H1 (cell line): ENCODE measurements around the gene UBE3A. TPM values are rescaled to one million over a fixed set of nuclear protein-coding genes. Genes with fewer than 3 reads are reported as not detected.

Experiments used
- CEBPB ChIP-seq: IDR thresholded peaks from 2 replicates; pipeline ENCODE4 v1.6.1; 2012; ENCODE audit warnings: low read depth, low read length
- CREB1 ChIP-seq: IDR thresholded peaks from 2 replicates; pipeline ENCODE4 v1.6.1; 2012; ENCODE audit warnings: inconsistent platforms
- KDM1A ChIP-seq: fragments of 200-600, 300-600 bp; sonication (generic); IDR thresholded peaks from 2 replicates; pipeline ENCODE4 v1.7.1; 2016; ENCODE audit warnings: mild to moderate bottlenecking, low read length, borderline replicate concordance
- NRF1 ChIP-seq: IDR thresholded peaks from 2 replicates; pipeline ENCODE4 v1.6.1; 2011; ENCODE audit warnings: mild to moderate bottlenecking, low read depth, low read length, improper control_type of control experiment
- POLR2AphosphoS5 ChIP-seq: IDR thresholded peaks from 2 replicates; pipeline ENCODE4 v1.6.1; 2011; ENCODE audit warnings: low read depth, low read length
- RFX5 ChIP-seq: IDR thresholded peaks from 2 replicates; pipeline ENCODE4 v1.6.1; 2011; ENCODE audit warnings: low read depth, low read length, improper control_type of control experiment, borderline replicate concordance
- SAP30 ChIP-seq: fragments of 300-600 bp; sonication (generic); IDR thresholded peaks from 2 replicates; pipeline ENCODE4 v1.7.1; 2012; ENCODE audit warnings: low read length, moderate library complexity, mild to moderate bottlenecking, inconsistent platforms; ENCODE audit not compliant: insufficient read depth, insufficient replicate concordance
- SIX5 ChIP-seq: IDR thresholded peaks from 2 replicates; pipeline ENCODE4 v1.6.1; 2011; ENCODE audit warnings: mild to moderate bottlenecking, low read depth, low read length
- SP1 ChIP-seq: IDR thresholded peaks from 2 replicates; pipeline ENCODE4 v1.6.1; 2011; ENCODE audit warnings: low read depth, low read length
- SP2 ChIP-seq: IDR thresholded peaks from 2 replicates; pipeline ENCODE4 v1.6.1; 2012; ENCODE audit warnings: mild to moderate bottlenecking, low read length, inconsistent platforms
- SUZ12 ChIP-seq: fragments of 200-600 bp; sonication (generic); IDR thresholded peaks from 2 replicates; pipeline ENCODE4 v1.6.1; 2012; ENCODE audit warnings: mild to moderate bottlenecking, inconsistent platforms, low read length, moderate library complexity, mixed read lengths
- TAF7 ChIP-seq: optimal IDR thresholded peaks from 2 replicates; pipeline ENCODE3; 2011; ENCODE audit warnings: low read depth, mild to moderate bottlenecking, inconsistent platforms, low read length, moderate library complexity, borderline replicate concordance
- TEAD4 ChIP-seq: IDR thresholded peaks from 2 replicates; pipeline ENCODE4 v1.6.1; 2012; ENCODE audit warnings: low read depth, low read length, inconsistent platforms, mixed read lengths
- polyA plus RNA-seq, 7 experiments: library from polyadenylated mRNA; depleted of rRNA in 3 of 7; stranded (reverse) in 5 of 7; unstranded in 2 of 7; fragments of >200 nt in 5 of 7; fragments of 200-250 nt in 2 of 7; gene quantifications; 1 replicate in 5 of 7; 2 replicates in 1 of 7; 4 replicates in 1 of 7; pipeline versions ENCODE4 v1.2.1 to v1.2.3, GENCODE V29; 2011 to 2013; ENCODE audit warnings: missing spikeins in 2 of 7, mixed read lengths in 2 of 7
- total RNA-seq: library from RNA; stranded (reverse); fragmentation: NEBNext Ultra II Directional; extraction: Animal tissue kit (Norgen Biotek cat#: 25700); gene quantifications from 2 replicates; pipeline ENCODE4 v1.2.1, GENCODE V29; 2021
- TF ChIP-seq, protein P1 (sequence below): IDR thresholded peaks from 2 replicates; pipeline ENCODE4 v1.6.1; 2012; ENCODE audit warnings: inconsistent platforms

The UBE3A gene
- total and polyA plus RNA-seq, 2 of the 8 experiments (the other 6 are each of a cell fraction or from before 2014, with no cell fraction given) = 13.8 to 110 TPM

DNA sequence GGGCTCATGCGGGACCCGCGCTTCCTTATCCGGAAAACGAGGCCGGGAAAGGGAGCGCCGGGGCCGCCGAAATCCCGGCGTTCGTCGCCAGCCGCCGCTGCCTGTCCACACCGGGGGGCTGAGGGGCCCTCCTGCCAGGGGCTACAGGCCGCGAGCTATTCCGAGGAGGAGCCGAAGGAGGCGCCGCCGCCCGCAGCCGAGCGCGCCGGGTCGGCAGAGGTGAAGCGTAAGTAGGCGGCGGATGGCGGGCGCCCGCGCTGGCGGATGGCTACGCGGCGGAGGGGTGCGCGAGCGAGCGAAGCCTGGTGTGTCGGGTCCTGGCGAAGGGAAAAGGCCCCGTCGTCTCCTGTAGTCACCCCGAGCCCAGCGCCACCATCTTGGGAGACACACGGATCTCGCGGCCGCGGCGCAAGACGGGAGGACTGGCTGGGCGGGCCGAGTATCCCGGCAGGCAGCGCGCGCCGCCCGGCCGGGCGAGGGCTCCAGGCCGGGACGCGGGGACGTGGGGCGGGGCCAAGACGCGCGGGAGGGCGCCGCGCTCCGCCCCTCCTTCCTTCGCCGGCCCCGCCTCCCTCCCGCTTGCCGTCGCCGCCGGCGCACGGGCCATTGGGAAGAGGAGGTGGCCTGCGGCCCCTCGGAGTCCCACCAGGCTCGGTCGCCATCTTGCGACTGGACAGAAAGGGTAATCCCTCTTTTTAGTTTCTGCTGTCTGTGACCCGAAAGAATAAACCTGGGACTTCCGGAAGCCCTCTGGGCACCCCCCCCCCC, at the start of gene UBE3A (continued):
- TF ChIP-seq SP1 = peak; percentile 37; the same call in 1 of the 2 replicates
- TF ChIP-seq TEAD4 = no peak
- no peak for TF ChIP-seq SUZ12
- no peak for TF ChIP-seq CREB1
- no peak for TF ChIP-seq NRF1
- TF ChIP-seq, protein P1, sequence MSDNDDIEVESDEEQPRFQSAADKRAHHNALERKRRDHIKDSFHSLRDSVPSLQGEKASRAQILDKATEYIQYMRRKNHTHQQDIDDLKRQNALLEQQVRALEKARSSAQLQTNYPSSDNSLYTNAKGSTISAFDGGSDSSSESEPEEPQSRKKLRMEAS = no peak
- TF ChIP-seq TAF7 = peak; percentile 74
- peak; percentile 92 for TF ChIP-seq POLR2AphosphoS5
- TF ChIP-seq SIX5 = no peak
- TF ChIP-seq SP2 = no peak
- TF ChIP-seq CEBPB = no peak
- TF ChIP-seq KDM1A = no peak
- no peak for TF ChIP-seq RFX5
- TF ChIP-seq SAP30 = no peak
